Measurements from ENCODE around the gene PTPRD.

- TF ChIP-seq CTCF (conservative IDR thresholded peaks at IDR 0.05; ENCODE audit: low read length) (no peak), EZH2phosphoT487 (IDR thresholded peaks at IDR 0.05; ENCODE audit: borderline replicate concordance, low read depth, low read length) (no peak)
These were observed 2073.1 kb downstream of the PTPRD start for GRCh38 chr9:8539681-8540197.

All from OCI-LY7 (cell line).